Measurements from ENCODE around the gene EFR3B.
"Not testable (repeated sequence)": the region's sequence is repeated elsewhere in the genome, so short reads cannot be mapped to it uniquely, and the experiment has no call there.

Gene EFR3B

DNA sequence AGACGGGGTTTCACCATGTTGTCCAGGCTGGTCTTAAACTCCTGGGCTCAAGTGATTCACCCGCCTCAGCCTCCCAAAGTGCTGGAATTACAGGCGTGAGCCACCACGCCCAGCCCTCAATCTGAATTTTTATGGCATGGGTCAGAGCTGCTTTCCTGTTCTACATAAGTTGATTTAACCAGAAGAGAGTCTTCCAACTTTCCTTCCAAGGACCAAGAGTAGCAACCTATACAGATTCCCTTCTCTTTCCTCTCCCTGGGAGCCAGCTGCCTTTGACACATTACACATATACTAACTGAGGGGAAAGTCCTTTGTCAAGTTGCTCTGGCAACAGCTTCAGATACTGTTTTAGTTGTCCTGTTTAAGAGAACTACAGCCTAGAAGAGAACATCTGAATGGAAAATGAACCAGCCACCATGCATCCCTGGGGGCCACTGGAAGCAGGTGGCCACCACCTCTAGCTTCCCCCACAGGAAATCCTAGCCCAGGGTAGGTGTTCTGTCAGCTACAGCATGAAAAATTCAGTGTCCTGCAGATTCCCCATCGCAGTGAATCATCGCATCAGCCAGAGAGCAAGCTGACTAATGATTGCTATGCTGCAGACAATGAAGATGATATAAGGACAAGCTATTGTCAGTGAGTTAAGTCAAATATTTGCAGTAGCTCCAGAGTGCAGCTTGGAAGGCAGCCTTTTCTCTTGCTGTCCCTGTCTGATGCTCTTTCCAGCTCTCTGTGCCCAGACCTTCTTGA is 63.6 kb downstream of the EFR3B start:
- DNase-seq (ENCODE audit: low spot score) = peak; percentile 67

DNA sequence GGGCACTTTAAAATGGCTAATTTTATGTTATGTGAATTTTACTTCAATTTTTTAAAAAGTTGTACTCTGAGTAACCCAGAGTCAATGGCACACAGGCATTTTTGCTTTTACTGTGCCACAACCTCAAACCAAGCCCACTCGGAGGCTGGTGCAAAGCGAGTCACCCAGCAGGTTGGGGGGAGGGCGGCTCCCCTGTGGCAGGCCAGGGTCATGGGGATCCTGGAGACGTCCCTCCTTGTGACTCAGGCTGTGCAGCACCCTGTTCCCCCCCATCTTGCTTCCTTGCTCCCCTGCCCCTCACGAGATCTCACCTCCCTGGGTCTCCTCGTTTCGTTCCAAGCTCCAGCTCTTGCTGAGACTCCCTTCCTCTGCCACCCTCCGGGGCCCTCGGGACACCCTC is 67.9 kb downstream of the EFR3B start:
- DNase-seq (ENCODE audit: low spot score) = no peak

DNA sequence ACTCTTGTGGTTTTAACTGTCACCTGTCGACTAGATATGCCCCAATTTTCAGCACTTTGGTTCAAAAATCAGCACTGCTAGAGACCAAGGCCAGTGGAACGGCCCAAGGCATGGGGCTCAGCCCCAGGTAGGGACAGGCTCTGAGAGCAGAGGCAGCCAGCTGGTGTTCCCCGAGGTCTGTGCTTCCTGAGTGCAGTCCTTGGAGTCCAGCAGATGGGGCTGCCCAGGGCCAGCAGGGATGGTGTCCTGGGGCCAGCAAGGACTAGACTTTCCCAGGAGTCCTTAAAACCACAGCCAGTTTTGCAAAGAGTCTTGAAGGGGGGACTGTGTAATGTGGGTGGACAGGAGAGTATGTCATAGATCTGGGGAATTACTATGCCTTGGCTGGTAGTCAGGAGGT is 70.2 kb downstream of the EFR3B start:
- DNase-seq (ENCODE audit: low spot score) = no peak

DNA sequence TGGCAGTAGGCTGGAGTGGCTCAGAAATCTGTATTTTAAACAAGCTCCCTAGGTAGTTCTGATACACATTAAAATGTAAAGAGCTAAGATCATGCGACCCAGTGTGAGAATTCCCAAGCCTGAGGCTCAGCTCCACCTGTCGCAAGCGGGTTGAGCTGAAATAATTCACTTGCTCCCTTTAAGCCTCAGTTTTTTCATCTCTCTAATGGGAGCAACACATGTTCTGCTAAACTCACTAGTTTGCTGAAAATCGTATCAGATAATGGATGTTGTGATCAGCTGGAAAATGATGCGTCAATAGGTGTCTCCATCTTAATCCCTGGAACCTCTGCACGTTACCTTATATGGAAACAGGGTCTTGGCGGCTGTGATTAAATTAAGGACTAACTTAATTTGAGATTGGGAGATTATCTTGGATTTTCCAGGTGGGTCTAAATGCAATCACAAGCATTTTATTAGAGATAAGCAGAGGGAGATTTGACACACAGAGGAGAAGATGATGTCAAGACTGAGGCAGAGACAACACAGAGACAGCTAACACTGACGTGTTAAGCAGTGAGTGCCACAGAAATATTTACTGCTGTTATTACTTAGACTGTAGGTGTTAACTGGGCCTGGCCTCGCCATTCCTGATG is 73.5 kb downstream of the EFR3B start:
- DNase-seq (ENCODE audit: low spot score) = no peak

DNA sequence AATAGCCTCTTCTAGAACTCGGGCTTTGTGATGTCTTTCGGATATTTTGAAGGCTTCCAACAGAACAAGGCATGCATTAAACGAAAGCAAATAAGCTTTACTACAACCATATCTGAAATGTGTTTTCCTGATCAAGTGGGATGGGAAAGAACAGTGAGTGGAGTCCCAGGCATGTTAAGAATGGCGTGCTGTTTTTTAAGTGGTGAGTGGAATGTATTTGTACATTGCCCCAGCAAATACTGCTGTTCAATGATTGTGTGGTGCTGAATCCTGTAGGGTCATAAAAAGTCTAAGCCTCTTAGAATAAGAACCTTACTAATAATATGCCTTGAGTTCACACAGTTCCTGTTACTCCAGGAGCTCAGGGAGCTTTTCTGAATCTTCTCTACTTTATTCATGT is 74.0 kb downstream of the EFR3B start:
- peak; percentile 70 for DNase-seq (ENCODE audit: low spot score)

DNA sequence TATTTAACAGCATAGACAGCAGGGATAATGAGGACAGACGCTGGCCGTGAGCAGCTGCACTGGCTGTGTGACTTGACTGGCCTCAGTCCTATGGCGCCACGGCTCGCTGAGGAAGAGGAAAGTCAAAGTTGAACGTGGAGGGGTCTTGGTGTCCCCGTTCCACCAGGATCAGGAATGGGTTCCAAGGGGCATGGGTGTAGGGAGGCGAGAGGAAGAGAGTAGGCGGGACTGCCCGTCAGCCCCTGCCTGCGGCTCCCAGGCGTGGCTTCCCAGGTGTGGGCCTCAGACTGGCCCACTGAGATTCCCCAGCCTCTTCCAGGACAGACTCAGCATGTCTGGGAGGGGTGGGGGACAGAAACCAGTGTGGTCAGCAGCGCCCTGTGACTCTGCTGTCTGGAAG is 75.1 kb downstream of the EFR3B start:
- no peak for DNase-seq (ENCODE audit: low spot score)

DNA sequence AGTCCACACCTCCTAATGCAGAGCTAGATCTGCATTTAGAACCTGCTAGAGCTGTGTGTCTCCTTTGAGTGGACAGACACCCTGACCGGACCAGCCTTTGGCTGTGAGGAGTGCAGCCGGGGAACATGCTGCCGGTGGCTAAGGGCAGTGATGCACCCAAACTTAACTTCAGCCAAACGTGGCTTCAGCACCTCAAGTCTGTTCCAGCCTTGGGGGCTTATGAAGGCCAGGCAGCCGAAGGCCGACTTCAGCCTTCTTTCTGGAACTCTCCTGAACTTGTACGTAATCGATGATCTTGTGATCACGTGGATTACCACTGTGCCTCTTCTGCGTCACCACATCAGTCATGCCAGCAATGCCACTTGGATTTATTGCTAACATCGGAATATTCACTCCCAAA is 77.4 kb downstream of the EFR3B start:
- no peak for DNase-seq (ENCODE audit: low spot score)

DNA sequence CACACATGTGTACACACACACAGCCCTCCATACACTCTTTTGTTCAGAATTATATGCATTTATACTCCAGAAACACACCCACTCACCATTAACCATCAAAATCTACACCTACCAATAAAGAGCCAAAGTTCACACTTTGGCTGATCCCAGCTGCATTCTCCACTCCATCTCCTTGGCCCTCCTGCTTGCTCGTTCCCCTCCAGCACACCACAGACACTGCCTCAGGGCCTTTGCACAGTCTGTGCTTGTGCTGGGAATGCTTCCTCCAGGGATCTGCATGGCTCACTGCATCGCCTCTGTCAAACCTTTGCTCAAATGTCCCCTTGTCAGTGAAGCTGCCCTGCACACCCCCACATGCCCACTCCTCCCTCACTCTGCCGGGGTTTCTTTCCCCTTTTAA is 80.5 kb downstream of the EFR3B start:
- no peak for DNase-seq (ENCODE audit: low spot score)

DNA sequence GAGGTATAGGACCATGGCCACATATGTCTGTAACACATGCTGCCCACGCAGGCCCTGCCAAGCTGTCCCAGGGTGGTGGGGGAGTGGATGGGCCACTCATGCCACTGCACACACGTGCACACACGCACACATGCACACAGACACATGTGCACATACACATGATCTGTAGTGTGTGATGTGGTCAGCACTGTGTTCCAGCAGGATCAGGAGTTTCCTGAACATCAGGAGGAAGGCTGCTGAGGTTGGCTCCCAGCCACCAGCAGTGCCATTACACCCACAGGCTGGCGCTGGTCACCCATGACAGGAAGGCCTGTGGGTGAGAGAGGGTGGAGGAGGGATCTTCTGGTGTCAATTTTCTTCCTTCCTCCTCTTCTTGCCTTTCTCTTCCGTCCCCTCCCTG is 81.8 kb downstream of the EFR3B start:
- no peak for DNase-seq (ENCODE audit: low spot score)

DNA sequence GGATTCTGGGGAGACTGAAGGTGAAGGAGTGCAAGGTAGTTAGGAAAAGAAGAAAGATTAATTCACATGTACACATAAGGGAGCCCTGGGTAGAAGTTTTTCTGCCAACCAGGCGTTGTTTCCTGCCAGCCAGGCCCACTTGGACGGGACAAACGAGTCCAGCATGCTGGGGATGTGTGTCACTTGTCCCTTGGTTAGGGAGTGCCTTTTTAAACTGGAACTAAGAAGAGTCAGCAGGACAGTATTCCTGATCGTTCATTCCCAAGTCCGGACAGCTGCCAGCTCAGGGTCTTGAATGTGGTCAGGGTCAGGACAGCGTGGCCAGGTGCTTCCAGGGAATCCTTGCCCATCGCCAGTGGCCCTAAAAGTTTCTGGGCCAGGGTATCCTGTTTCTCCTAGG is 83.3 kb downstream of the EFR3B start:
- DNase-seq (ENCODE audit: low spot score) = no peak

DNA sequence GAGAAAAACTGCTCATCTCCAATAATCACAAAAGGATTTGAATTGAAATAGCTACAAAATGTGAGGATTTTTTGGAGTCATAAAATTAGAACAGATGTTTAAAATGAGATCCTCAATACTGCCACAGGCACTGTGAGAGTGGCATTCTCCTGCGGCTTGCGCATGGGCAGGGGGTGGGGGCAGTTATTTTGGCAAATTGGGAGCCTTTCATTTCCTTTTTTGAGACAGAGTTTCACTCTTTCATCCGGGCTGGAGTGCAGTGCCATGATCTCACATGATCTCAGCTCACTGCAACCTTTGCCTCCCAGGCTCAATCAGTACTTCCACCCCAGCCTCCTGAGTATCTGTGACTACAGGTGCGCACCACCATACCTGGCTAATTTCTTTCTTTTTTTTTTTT is 84.1 kb downstream of the EFR3B start:
- DNase-seq (ENCODE audit: low spot score) = no peak

DNA sequence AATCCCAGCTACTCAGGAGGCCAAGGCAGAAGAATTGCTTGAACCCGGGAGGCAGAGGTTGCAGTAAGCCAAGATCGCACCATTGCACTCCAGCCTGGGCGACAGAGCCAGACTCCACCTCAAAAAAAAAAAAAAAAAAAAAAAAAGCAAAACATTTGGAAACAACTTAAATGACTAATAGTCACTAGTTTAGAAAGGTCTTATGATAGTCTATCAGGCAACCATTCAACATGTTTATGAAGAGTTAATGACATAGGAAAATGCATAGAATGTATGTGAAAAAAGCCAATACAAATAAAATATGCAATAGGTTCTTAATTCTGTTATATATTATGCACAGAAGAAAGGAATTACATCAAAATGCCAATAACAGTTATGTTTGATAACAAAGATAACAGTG is 85.2 kb downstream of the EFR3B start:
- DNase-seq (ENCODE audit: low spot score) = not testable (repeated sequence)

DNA sequence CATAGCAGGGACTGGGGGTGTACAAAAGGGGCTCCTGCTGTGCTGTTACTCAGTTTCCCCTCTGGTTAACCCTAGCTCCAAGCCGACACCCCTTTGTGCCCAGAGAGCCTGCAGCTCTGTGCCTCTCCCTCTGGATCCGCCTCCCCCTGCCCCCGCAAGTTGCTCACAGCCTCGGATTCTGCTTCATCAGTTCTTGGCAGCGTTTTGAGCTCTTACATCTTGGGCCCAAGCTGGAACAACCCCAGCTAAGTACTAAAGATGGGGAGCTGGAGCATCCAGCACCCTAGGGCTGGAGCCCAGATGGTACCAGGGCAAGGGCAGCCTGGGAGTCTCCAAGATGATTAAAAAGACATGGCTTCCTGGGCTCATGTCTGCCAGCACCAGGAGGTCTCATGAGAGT is 85.8 kb downstream of the EFR3B start:
- no peak for DNase-seq (ENCODE audit: low spot score)

DNA sequence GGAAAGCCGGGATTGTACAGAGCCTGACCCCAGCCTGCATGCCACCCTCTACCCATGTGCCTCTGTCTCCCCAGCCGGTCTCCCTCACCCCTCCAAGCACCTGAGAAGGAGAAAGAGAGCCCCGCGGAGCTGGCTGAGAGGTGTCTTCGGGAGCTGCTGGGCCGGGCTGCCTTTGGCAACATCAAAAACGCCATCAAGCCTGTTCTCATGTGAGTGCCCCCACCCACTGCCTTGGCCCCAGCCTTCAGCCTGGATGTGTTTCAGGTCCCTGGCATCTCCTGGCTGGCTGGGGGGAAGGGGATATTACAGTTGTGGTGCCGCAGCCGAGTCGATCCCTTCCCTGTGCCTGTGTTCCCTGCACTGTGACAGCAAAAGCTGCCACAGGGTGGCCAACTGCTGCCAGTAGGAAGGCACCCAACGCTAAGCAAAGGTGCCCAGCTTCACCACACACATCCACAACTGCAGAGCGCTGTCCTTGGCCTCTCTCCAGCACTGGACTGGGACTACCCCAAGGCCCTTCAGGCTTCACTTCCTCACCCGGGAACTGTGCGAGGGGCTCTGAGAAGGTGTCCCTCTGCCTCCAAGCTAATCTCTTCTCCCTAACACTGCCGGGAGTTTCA is 88.1 kb downstream of the EFR3B start:
- no peak for DNase-seq (ENCODE audit: low spot score)

DNA sequence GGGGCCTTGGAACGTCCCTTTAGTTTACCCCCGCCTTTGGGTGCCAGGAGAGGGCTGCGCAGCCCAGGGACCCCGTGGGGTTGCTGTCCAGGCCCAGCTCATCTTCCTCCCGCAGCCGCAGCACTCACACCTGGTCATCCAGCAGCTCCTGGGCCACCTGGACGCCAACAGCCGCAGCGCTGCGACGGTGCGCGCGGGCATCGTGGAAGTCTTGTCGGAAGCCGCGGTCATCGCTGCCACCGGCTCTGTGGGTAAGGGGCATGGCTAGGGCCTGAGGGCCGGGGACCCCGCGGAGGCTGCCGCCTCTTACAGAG is 89.3 kb downstream of the EFR3B start:
- DNase-seq (ENCODE audit: low spot score) = no peak

DNA sequence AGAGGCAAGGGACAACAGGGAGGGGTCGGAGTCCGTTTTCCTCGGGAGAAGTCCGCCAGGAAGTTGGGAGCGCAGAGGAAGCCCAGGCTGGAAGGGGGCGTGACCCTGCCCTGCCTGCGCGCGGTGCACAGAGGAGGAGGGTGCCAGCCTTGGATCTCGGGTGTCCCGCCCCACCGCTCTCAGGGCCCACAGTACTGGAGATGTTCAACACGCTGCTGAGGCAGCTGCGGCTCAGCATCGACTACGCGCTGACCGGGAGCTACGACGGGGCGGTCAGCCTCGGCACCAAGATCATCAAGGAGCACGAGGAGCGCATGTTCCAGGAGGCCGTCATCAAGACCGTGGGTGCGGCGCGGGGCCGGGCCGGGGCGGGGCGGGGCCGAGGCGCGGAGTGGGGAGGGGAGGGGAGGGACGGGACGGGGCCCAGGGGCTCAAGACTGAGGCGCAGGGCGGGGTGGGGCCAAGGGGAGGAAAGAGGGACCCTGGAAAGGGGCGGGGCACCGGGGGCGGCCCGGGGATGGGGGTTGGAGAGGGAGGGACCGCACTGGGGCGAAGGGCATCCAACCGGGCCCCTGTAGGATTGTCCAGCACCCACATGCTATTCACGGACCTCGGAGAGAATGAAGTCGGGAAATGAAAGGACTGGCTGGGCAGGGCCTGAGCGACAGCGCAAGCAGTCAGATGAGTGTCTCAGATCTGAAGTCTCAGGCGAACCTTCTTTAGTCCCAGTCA is 89.9 kb downstream of the EFR3B start:
- DNase-seq (ENCODE audit: low spot score) = peak; percentile 47

DNA sequence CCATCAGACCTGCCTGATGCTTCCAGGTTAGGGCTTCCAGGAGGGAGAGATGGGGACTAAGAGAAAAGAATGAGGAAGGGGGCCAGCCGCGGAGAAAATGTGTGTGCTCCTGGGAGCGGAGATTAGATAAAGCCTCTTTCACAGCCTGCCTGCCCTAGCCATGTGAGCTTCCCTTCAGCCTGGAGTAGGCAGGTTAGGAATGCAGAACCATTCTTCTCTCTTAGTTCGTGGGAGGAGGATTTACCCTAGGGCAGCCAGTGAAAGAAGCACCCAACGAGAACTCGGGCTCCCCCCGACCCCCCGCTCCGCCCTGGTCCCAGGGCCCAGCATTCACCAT is 90.4 kb downstream of the EFR3B start:
- no peak for DNase-seq (ENCODE audit: low spot score)

DNA sequence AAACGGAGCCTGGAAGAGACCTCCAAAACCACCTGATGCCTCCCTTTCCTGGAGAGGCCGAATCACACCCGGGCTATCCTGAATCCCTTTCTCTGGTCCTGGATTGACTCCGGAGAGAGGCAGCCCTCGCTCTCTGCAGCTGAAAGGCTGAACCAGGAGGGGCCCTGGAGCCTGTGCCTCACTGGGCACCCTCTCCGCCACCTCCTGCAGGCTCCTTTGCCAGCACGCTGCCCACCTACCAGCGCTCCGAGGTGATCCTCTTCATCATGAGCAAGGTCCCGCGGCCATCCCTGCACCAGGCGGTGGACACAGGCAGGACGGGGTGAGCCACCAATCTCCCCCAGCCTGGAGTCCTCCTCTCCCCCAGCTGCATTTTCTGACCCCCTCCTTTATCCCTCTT is 90.8 kb downstream of the EFR3B start:
- no peak for DNase-seq (ENCODE audit: low spot score)

DNA sequence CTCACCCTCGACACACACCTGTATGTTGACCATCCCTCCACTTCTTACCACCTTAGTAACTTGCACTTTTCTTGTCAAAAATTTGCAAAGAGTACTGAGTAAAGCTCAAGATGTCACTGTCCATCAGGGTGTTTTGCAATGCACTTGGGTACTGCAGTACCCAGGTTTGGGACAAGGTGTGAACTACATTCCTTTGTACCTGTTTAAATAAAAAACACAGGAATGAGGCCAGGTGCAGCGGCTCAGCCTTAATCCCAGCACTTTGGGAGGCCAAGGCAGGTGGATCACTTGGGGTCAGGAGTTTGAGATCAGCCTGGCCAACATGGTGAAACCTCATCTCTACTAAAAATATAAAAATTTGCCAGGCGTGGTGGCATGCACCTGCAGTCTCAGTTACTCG is 98.7 kb downstream of the EFR3B start:
- DNase-seq (ENCODE audit: low spot score) = not testable (repeated sequence)

DNA sequence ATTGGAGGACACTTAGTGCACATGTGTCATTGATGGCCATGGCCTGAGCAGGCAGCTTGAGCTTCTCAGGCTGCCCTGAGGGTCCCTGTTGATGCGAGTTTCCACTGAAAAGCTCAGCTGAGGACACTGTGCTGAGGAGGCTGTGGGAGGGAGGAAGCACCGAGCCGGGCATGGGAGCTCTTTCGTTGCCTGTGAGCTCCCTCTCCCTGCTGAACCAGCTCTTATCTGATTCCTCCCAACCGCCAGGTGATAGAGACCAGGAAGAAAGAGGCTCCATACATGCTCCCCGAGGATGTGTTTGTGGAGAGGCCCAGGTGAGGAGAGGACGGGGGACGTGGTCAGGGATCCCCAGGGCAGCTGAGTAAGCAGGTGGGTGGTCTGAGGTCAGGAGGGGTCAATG is 99.2 kb downstream of the EFR3B start:
- no peak for DNase-seq (ENCODE audit: low spot score)

DNA sequence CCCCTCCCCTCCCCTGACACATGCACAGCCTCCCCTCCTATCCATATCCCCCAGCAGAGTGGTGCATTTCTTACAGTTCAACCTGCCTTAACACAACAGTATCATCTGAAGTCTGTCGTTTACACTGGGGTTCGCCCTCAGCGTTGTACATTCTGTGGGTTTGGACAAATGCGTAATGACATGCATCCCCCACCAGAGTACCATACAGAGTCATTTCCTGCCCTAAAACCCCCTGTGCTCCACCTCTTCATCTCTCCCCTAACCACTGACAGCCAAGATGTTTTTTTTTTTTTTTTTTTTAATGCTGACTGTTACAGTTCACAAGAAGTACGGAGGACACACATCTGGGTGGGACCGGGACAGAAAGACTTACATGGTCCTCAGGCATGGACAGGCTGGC is 103.9 kb downstream of the EFR3B start:
- no peak for DNase-seq (ENCODE audit: low spot score)

DNA sequence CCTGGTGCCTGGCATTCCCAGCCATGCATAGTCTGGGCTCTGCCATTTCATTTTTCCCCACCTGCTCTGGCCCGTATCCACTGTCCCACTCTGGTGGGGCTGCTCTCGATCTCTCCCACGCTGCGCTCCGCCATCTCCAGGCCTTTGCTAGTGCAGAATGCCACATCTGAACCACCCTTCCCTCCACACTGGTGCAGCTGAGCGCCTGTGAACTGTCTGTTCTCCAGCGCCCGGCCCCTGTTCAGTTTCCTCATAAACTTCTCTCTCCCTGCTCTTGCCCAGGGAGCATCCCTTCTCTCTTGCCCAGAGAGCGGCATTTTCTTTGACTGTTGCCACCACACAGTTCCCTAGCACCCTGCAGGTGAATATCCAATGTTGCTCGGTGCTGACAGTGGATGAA is 105.0 kb downstream of the EFR3B start:
- DNase-seq (ENCODE audit: low spot score) = no peak

DNA sequence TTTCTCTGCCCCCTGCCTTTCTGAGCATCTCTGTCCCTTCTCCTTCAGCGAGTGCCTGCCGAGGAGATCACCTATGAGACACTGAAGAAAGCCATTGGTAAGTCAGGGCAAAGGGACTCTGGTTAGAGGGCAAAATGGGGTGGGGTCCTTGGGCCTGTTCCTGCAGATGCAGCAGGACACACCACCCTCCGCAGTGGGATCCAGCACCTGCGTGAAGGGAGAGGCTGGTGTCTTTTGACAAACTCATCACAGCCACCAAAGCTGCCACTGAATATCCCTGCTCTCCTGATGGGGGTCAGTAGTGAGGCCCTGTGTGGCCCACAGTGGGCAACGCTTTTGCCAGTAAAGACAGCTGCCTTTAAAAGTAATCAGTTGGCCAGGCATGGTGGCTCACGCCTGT is 107.8 kb downstream of the EFR3B start:
- DNase-seq (ENCODE audit: low spot score) = no peak

All from SW480 (cell line).